SH-SY5Y (cell line): ENCODE data around the gene CHAC2.

Experiments
- GATA2 ChIP-seq: IDR thresholded peaks from 2 replicates; pipeline ENCODE4 v1.6.1; 2011; ENCODE audit warnings: mild to moderate bottlenecking, low read depth, low read length
- GATA3 ChIP-seq: IDR thresholded peaks from 2 replicates; pipeline ENCODE4 v1.6.1; 2011; ENCODE audit warnings: low read depth, mild to moderate bottlenecking, low read length, moderate library complexity

GRCh38 chr2:53778536-53779162 is 11.0 kb downstream of the CHAC2 start:
- TF ChIP-seq GATA3 = no peak
- no peak for TF ChIP-seq GATA2
